Endothelial cell (in vitro differentiated cells): ENCODE measurements around the gene TENM4. TPM values are rescaled to one million over a fixed set of nuclear protein-coding genes. Genes with fewer than 3 reads are reported as not detected.

Source experiments
- DNase-seq: peaks from one replicate; pipeline ENCODE4 v3.0.0; 2021; ENCODE audit warnings: low spot score
- H3K27ac Mint-ChIP-seq: one replicate; pipeline ENCODE4 v1.8.0; 2021; ENCODE audit warnings: mixed read lengths, inconsistent platforms; ENCODE audit not compliant: unreplicated experiment
- H3K27me3 Mint-ChIP-seq: one replicate; pipeline ENCODE4 v1.8.0; 2021; ENCODE audit warnings: mild to moderate bottlenecking, moderate library complexity, mixed read lengths, inconsistent platforms; ENCODE audit not compliant: unreplicated experiment
- H3K36me3 Mint-ChIP-seq: one replicate; pipeline ENCODE4 v1.8.0; 2021; ENCODE audit warnings: mild to moderate bottlenecking, low read depth, mixed read lengths, inconsistent platforms; ENCODE audit not compliant: unreplicated experiment
- H3K4me1 Mint-ChIP-seq: one replicate; pipeline ENCODE4 v1.8.0; 2021; ENCODE audit warnings: mild to moderate bottlenecking, mixed read lengths, inconsistent platforms; ENCODE audit not compliant: unreplicated experiment
- H3K4me3 Mint-ChIP-seq: one replicate; pipeline ENCODE4 v1.8.0; 2021; ENCODE audit warnings: mild to moderate bottlenecking, mixed read lengths, inconsistent platforms; ENCODE audit not compliant: unreplicated experiment
- H3K9me3 Mint-ChIP-seq: one replicate; pipeline ENCODE4 v1.8.0; 2021; ENCODE audit warnings: mixed read lengths, inconsistent platforms; ENCODE audit not compliant: unreplicated experiment
- total RNA-seq: library from RNA; stranded (reverse); fragmentation: NEBNext Ultra II Directional; extraction: Animal tissue kit (Norgen Biotek cat#: 25700); gene quantifications from one replicate; pipeline ENCODE4 v1.2.1, GENCODE V29; 2021; ENCODE audit not compliant: unreplicated experiment
- TF ChIP-seq, protein P1 (sequence below): fragments of 200-600 bp; sonication (generic); IDR thresholded peaks from one replicate; pipeline ENCODE4 v1.5.0; 2021; ENCODE audit warnings: antibody characterized with exemption; ENCODE audit not compliant: unreplicated experiment

TENM4 gene
- total RNA-seq, 1 donor from 2014 or later, result 1.8 TPM

DNA sequence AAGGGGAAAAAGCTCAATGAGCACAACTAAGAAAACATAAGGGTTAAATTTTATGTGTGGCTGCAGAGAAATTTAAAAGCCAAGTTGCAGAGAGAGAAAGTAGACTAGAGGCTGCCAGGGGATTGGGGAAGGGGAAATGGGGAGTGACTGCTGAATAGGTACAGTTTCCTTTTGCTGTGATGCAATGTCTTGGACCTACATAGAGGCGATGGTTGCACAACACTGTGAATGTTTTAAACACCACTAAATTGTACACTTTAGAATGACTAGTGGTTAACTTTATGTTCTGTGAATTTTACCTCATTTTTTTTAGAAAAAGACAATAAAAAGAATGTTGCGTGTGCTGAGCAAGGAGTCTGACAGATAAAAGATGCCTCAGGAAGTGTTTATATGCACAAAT lies 36.5 kb downstream of the TENM4 start:
- Mint-ChIP-seq H3K4me3 (no peak overlapping the region), H3K27ac (no peak overlapping the region), H3K27me3 (peaks cover 1% of the 10 kb centered on the region), H3K4me1 (no peaks in the 10 kb centered on the region), H3K36me3 (no peaks in the 10 kb centered on the region), H3K9me3 (no peaks in the 10 kb centered on the region)
- TF ChIP-seq, protein P1, sequence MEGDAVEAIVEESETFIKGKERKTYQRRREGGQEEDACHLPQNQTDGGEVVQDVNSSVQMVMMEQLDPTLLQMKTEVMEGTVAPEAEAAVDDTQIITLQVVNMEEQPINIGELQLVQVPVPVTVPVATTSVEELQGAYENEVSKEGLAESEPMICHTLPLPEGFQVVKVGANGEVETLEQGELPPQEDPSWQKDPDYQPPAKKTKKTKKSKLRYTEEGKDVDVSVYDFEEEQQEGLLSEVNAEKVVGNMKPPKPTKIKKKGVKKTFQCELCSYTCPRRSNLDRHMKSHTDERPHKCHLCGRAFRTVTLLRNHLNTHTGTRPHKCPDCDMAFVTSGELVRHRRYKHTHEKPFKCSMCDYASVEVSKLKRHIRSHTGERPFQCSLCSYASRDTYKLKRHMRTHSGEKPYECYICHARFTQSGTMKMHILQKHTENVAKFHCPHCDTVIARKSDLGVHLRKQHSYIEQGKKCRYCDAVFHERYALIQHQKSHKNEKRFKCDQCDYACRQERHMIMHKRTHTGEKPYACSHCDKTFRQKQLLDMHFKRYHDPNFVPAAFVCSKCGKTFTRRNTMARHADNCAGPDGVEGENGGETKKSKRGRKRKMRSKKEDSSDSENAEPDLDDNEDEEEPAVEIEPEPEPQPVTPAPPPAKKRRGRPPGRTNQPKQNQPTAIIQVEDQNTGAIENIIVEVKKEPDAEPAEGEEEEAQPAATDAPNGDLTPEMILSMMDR, result no peak
- DNase-seq, result no peak

DNA sequence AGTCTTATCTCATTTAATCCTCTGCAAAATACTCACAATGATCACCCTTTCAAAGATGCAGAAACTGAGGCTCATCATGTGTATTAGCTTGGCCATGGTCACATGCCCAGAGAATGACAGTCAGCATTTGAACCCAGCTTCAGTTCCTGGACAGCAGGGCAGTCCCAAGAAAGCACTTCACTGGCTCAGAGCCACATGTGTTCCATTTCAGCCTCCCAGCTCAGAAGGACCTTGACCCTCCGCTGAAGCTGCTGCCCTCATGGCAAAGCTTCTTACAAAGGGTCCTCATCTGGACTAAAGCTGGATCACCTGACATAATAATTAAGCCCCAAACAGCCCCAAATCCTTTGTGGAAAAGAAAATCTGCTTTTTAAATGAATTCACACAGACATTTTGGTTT lies 37.0 kb downstream of the TENM4 start:
- DNase-seq, result no peak
- TF ChIP-seq, protein P1, result no peak
- H3K9me3 Mint-ChIP-seq, result no peaks in the 10 kb centered on the region
- no peaks in the 10 kb centered on the region for H3K4me1 Mint-ChIP-seq
- H3K27ac Mint-ChIP-seq, result no peak overlapping the region
- H3K36me3 Mint-ChIP-seq, result no peaks in the 10 kb centered on the region
- H3K4me3 Mint-ChIP-seq, result no peak overlapping the region
- peaks cover 1% of the 10 kb centered on the region for H3K27me3 Mint-ChIP-seq

DNA sequence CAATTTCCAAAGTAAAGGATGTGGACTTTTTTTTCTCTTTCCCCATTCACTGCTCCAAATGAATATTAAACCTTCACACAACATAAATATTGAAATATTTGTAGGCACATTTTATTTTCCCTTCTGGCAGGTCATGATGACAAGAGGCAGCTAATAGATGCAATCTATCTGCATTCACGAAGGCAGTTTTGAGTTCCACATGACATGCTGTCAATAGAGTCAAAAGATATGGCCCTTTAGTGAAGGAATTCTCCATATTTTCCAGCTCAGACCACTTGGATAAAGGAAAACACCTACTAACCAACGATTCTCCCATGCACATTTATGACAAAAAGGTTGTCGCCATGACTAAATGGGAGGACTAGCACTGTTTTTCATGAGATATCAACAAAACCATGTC lies 37.9 kb downstream of the TENM4 start:
- Mint-ChIP-seq H3K4me3 (no peak overlapping the region), H3K4me1 (no peaks in the 10 kb centered on the region), H3K27me3 (peaks cover 1% of the 10 kb centered on the region), H3K36me3 (no peaks in the 10 kb centered on the region), H3K9me3 (no peaks in the 10 kb centered on the region), H3K27ac (no peak overlapping the region)
- no peak for DNase-seq
- TF ChIP-seq, protein P1, result no peak

DNA sequence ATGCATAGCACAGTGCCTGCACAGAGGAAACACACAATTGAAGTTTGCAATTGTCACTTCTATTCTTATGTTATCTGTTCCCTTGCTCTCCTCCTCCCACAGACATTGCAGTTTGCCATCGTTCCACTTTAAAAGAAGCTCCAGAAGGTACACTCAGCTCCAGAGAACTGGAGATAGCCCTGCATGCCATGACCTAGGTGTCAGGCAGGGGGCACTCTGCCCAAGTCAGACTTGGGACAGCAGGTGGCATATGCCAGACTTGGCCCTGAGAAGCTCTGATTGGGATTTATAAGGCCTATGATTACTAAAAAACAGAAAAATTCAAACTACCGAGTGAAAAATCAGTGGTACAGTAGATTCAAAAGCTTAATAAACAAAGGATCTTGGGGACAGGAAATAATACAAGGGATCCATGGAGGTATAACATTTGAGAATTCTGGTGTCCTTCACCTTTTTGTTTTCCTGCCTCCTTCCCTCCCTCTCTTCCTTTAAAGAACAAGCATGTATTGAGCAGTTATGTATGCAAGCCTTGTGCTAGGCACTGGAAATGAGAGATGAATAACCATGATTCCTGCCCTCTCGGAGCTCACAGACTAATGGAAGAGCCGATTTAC lies 40.0 kb downstream of the TENM4 start:
- TF ChIP-seq, protein P1, result peak; percentile 69
- Mint-ChIP-seq H3K27ac (no peak overlapping the region), H3K4me3 (no peak overlapping the region), H3K27me3 (peaks cover 1% of the 10 kb centered on the region), H3K4me1 (no peaks in the 10 kb centered on the region), H3K36me3 (no peaks in the 10 kb centered on the region), H3K9me3 (no peaks in the 10 kb centered on the region)
- peak; percentile 63 for DNase-seq

DNA sequence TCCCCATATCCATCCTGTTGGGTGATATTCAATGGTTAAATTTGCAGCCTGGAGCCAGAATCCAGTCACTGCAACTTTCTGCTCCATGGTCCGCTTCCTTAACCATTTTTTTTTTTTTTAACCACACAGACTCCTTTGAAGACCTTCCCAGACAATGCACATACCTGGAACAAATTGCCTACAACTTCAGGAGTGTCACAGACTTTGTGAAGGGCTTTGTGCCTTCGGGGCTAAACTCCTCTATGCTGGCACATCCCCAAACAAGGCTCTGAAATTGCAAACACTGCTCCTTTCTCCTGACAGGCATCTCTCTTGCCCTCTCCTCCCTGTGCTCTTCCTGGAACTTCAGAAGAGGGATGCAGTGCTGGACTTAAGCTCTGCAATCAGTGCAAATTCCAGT lies 40.6 kb downstream of the TENM4 start:
- no peaks in the 10 kb centered on the region for H3K4me1 Mint-ChIP-seq
- H3K27ac Mint-ChIP-seq, result no peak overlapping the region
- no peaks in the 10 kb centered on the region for H3K36me3 Mint-ChIP-seq
- DNase-seq, result no peak
- peaks cover 1% of the 10 kb centered on the region for H3K27me3 Mint-ChIP-seq
- H3K9me3 Mint-ChIP-seq, result no peaks in the 10 kb centered on the region
- TF ChIP-seq, protein P1, result no peak
- H3K4me3 Mint-ChIP-seq, result no peak overlapping the region
